HG03571 (cell line): Measurements from ENCODE around the gene GIT2.
"Not testable (repeated sequence)": the region's sequence is repeated elsewhere in the genome, so short reads cannot be mapped to it uniquely, and the experiment has no call there.

Experiments used
- ATAC-seq: cut with Tn5 transposase; IDR thresholded peaks from one replicate; pipeline ENCODE4 v1.9.1; 2021; ENCODE audit not compliant: unreplicated experiment

The GIT2 gene

GRCh38 chr12:109947521-109947920 lies 48.6 kb downstream of the GIT2 start:
- no peak for ATAC-seq

GRCh38 chr12:109946913-109947312 lies 49.3 kb downstream of the GIT2 start:
- no peak for ATAC-seq

- ATAC-seq, result no peak
Measured at GRCh38 chr12:109946505-109946904, 49.7 kb downstream of the GIT2 start.

GRCh38 chr12:109944561-109945359 lies 51.4 kb downstream of the GIT2 start:
- no peak for ATAC-seq

- ATAC-seq, result no peak
Measured at GRCh38 chr12:109943811-109944210, 52.4 kb downstream of the GIT2 start.

- no peak for ATAC-seq
Measured at GRCh38 chr12:109940339-109940923, 55.7 kb downstream of the GIT2 start.

GRCh38 chr12:109939504-109939903 lies 56.7 kb downstream of the GIT2 start:
- no peak for ATAC-seq

GRCh38 chr12:109938947-109939346 lies 57.2 kb downstream of the GIT2 start:
- no peak for ATAC-seq

GRCh38 chr12:109937371-109937770 lies 58.8 kb downstream of the GIT2 start:
- ATAC-seq, result no peak

- no peak for ATAC-seq
Measured at GRCh38 chr12:109934026-109934425, 62.1 kb downstream of the GIT2 start.

GRCh38 chr12:109932878-109933503 lies 63.2 kb downstream of the GIT2 start:
- no peak for ATAC-seq

GRCh38 chr12:109931143-109931542 lies 65.0 kb downstream of the GIT2 start:
- no peak for ATAC-seq

- ATAC-seq, result no peak
Measured at GRCh38 chr12:109930028-109930800, 66.0 kb downstream of the GIT2 start.

GRCh38 chr12:109929326-109929725 lies 66.8 kb downstream of the GIT2 start:
- not testable (repeated sequence) for ATAC-seq

GRCh38 chr12:109928058-109928656 lies 68.0 kb downstream of the GIT2 start:
- ATAC-seq, result no peak

- no peak for ATAC-seq
Measured at GRCh38 chr12:109927622-109928021, 68.5 kb downstream of the GIT2 start.

GRCh38 chr12:109926488-109927210 lies 69.5 kb downstream of the GIT2 start:
- ATAC-seq, result no peak

GRCh38 chr12:109926016-109926415 lies 70.2 kb downstream of the GIT2 start:
- no peak for ATAC-seq

- ATAC-seq, result no peak
Measured at GRCh38 chr12:109925185-109925840, 70.9 kb downstream of the GIT2 start.
